Stomach (tissue), 9 donors: Measurements from ENCODE around the gene MAST2. TPM values are rescaled to one million over a fixed set of nuclear protein-coding genes. Genes with fewer than 3 reads are reported as not detected.

ENCODE experiments used
- DNase-seq, 2 donors: peaks; one replicate each; pipeline versions ENCODE4 v3.0.0 to v3.0.0-alpha.2; 2013 to 2019
- H3K27ac ChIP-seq, 5 donors: fragments of 200-600 bp in 4 of 5; sonication (generic) in 4 of 5; one replicate each; pipeline ENCODE4 v1.5.1; 2013 to 2019; ENCODE audit warnings: mild to moderate bottlenecking in 1 of 5, moderate library complexity in 1 of 5
- H3K27me3 ChIP-seq, 3 donors: fragments of 200-600 bp; sonication (generic); one replicate each; pipeline ENCODE4 v1.5.1; 2017 to 2019; ENCODE audit warnings: mixed run types in 1 of 3
- H3K36me3 ChIP-seq, 4 donors: fragments of 200-600 bp; sonication (generic); 1 replicate in 3 of 4; 2 replicates in 1 of 4; pipeline ENCODE4 v1.5.1; 2016 to 2019
- H3K4me1 ChIP-seq, 4 donors: fragments of 200-600 bp; sonication (generic); one replicate each; pipeline ENCODE4 v1.5.1; 2016 to 2019
- H3K4me3 ChIP-seq, 4 donors: fragments of 200-600 bp; sonication (generic) in 3 of 4; one replicate each; pipeline ENCODE4 v1.5.1; 2016 to 2019; ENCODE audit warnings: mild to moderate bottlenecking in 1 of 4
- H3K9me3 ChIP-seq, 4 donors: fragments of 200-600 bp; sonication (generic); one replicate each; pipeline ENCODE4 v1.5.1; 2016 to 2019
- EP300 ChIP-seq: sonication (generic); formaldehyde crosslinking; IDR thresholded peaks from one replicate; pipeline ENCODE4 v1.6.1; 2017; ENCODE audit warnings: antibody characterized with exemption
- POLR2A ChIP-seq, 4 donors: fragments of 450-650 bp; IDR thresholded peaks; one replicate each; pipeline ENCODE4 v1.6.1; 2016; ENCODE audit warnings: antibody characterized with exemption in 4 of 4, control low read depth in 2 of 4, mild to moderate bottlenecking in 1 of 4, moderate library complexity in 1 of 4
- POLR2AphosphoS5 ChIP-seq, 3 donors: sonication (generic); formaldehyde crosslinking; IDR thresholded peaks; one replicate each; pipeline ENCODE4 v1.6.1; 2016; ENCODE audit warnings: antibody characterized with exemption in 3 of 3
- WGBS, 5 donors: extraction: QIAGEN DNeasy Blood & Tissue Kit in 3 of 5; methylation state at CpG; one replicate each; pipeline versions ENCODE4 v1.1.5 to v1.1.7; 2013 to 2018; 5-methylcytosine and 5-hydroxymethylcytosine counted together
- intact Hi-C: fragments of 100-400 bp; cut with DNase I; formaldehyde crosslinking; loops from one replicate; pipeline ENCODE4 v1.15.1; 2023; ENCODE audit warnings: low total_unique reads
- polyA plus RNA-seq, 3 donors: library from polyadenylated mRNA; stranded (reverse); fragments of 200-250 nt; gene quantifications; one replicate each; pipeline ENCODE4 v1.2.3, GENCODE V29; 2013
- total RNA-seq, 5 donors: library from RNA; depleted of rRNA; stranded (reverse); fragments of >200 nt; gene quantifications; one replicate each; pipeline versions ENCODE4 v1.1.0 to v1.2.3, GENCODE V29; 2014 to 2016
- TF ChIP-seq, protein P1 (sequence below), 7 experiments: fragments of 450-650 bp in 4 of 7; fragments of 200-600 bp in 3 of 7; sonication (generic) in 3 of 7; IDR thresholded peaks; one replicate each; pipeline ENCODE4 v1.5.1; 2016 to 2019; ENCODE audit warnings: antibody characterized with exemption in 7 of 7, control low read depth in 2 of 7, mild to moderate bottlenecking in 1 of 7
- donor health status: healthy with polysubstance abuse.
- donor health status: Bipolar disorder and iron deficiency.
- donor health status: healthy.

The MAST2 gene
- total and polyA plus RNA-seq, 8 donors: 5.3 to 131 (median 34.8) TPM

DNA sequence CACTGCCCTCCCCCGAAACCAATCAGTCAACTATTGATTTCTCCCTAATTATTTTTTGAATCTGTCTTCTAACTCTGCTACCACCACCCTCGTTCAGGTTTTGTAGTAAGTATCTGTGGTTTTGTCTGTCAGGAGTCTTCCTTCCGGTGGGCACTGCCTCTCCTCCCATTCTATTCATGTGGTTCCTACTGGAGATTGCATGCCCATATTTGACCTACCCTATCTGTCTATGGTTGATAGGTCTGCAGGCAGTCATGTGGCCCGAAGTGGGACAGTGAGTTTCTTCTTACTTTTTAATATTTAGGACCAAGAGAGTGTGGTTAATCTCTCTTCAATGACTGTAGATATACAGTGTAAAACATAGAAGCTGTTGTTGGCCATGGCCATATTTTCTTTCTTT is 17.8 kb upstream of the MAST2 start:
- H3K27ac ChIP-seq: no peak overlapping the region
- DNase-seq: peak in 1 of 2 donors; percentile 12
- 74 to 83% (median 76%) methylated on average over 4 of the region's 4 CpGs for WGBS, 5 donors
- no peaks in the 10 kb centered on the region for H3K36me3 ChIP-seq
- H3K9me3 ChIP-seq: no peaks in the 10 kb centered on the region
- H3K4me1 ChIP-seq: no peaks in the 10 kb centered on the region
- H3K4me3 ChIP-seq: no peak overlapping the region
- TF ChIP-seq POLR2A (IDR thresholded peaks at IDR 0.05): no peak
- TF ChIP-seq, protein P1, sequence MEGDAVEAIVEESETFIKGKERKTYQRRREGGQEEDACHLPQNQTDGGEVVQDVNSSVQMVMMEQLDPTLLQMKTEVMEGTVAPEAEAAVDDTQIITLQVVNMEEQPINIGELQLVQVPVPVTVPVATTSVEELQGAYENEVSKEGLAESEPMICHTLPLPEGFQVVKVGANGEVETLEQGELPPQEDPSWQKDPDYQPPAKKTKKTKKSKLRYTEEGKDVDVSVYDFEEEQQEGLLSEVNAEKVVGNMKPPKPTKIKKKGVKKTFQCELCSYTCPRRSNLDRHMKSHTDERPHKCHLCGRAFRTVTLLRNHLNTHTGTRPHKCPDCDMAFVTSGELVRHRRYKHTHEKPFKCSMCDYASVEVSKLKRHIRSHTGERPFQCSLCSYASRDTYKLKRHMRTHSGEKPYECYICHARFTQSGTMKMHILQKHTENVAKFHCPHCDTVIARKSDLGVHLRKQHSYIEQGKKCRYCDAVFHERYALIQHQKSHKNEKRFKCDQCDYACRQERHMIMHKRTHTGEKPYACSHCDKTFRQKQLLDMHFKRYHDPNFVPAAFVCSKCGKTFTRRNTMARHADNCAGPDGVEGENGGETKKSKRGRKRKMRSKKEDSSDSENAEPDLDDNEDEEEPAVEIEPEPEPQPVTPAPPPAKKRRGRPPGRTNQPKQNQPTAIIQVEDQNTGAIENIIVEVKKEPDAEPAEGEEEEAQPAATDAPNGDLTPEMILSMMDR (IDR thresholded peaks at IDR 0.05): no peak
- no peak for TF ChIP-seq EP300
- no peak for TF ChIP-seq POLR2AphosphoS5 (IDR thresholded peaks at IDR 0.05)
- no peaks in the 10 kb centered on the region for H3K27me3 ChIP-seq
- intact Hi-C loops: no loop called here

DNA sequence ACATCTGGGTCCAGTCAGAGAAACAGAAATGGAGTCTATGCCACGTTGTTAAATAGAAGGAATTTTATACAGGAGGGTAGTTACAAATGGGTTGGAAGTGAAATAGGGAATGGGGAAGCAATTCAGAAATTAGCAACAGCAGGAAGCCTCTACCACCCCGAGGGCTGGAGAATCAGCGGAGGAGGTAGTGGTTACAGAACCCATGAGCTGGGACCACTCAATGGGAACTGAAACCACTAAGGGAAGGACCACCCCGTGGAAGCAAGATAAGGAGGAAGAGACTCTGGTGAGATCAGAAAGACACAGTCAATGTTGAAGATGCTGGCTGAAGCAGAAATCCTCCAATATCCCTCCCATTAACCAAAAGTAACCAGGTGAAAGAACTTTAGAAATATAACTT is 15.5 kb upstream of the MAST2 start:
- Histone ChIP-seq H3K4me3 (no peak overlapping the region), H3K27ac (no peak overlapping the region), H3K27me3 (no peaks in the 10 kb centered on the region), H3K9me3 (no peaks in the 10 kb centered on the region), H3K4me1 (no peaks in the 10 kb centered on the region), H3K36me3 (no peaks in the 10 kb centered on the region)
- peak in 1 of 2 donors; percentile 20 for DNase-seq
- WGBS, 5 donors: 61 to 81% (median 75%) methylated on average over 4 of the region's 4 CpGs
- intact Hi-C loops: no loop called here
- TF ChIP-seq POLR2AphosphoS5 (IDR thresholded peaks at IDR 0.05) (no peak), POLR2A (IDR thresholded peaks at IDR 0.05) (no peak), EP300 (no peak)
- TF ChIP-seq, protein P1 (IDR thresholded peaks at IDR 0.05): no peak

DNA sequence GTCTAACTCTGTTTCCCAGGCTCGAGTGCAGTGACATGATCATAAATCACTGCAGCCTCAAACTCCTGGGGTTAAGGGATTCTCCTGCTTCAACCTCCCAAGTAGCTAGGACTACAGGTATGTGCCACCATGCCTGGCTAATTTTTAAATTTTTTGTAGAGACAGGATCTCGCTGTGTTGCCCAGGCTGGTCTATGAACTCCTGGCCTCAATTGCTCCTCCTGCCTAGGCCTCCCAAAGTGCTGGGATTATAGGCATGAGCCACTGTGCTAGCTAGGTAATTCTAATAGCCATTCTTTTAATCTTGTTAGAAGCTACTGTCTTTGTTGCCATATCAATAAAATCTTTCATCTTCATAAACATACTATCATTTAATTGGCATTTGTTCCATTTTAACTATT is 13.8 kb upstream of the MAST2 start:
- H3K27me3 ChIP-seq: no peaks in the 10 kb centered on the region
- WGBS, 5 donors: 68 to 85% (median 75%) methylated on average over 2 of the region's 2 CpGs
- no peaks in the 10 kb centered on the region for H3K36me3 ChIP-seq
- H3K27ac ChIP-seq: no peak overlapping the region
- no peaks in the 10 kb centered on the region for H3K4me1 ChIP-seq
- TF ChIP-seq POLR2AphosphoS5 (IDR thresholded peaks at IDR 0.05) (no peak), EP300 (no peak), POLR2A (IDR thresholded peaks at IDR 0.05) (no peak)
- TF ChIP-seq, protein P1 (IDR thresholded peaks at IDR 0.05): no peak
- intact Hi-C loops: no loop called here
- no peak for DNase-seq
- H3K9me3 ChIP-seq: no peaks in the 10 kb centered on the region
- H3K4me3 ChIP-seq: no peak overlapping the region

DNA sequence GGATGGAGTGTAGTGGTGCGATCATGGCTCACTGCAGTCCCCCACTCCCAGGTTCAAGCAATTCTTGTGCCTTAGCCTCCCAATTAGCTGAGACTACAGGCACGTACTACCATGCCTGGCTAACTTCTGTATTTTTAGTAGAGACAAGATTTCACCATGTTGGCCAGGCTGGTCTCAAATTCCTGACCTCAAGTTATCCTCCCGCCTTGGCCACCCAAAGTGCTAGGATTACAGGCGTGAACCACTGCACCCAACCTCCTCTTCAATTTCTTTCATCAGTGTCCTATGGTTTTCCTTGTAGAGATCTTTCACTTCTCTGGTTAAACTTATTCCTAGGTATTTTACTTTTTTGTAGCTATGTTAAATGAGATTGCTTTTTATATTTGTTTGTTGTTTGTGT is 10.7 kb upstream of the MAST2 start:
- Histone ChIP-seq H3K27ac (no peak overlapping the region), H3K4me3 (no peak overlapping the region), H3K36me3 (no peaks in the 10 kb centered on the region), H3K27me3 (no peaks in the 10 kb centered on the region), H3K4me1 (no peaks in the 10 kb centered on the region), H3K9me3 (no peaks in the 10 kb centered on the region)
- WGBS, 5 donors: 85 to 98% (median 88%) methylated on average over 4 of the region's 4 CpGs
- DNase-seq: no peak
- TF ChIP-seq, protein P1 (IDR thresholded peaks at IDR 0.05): no peak
- no peak for TF ChIP-seq POLR2A (IDR thresholded peaks at IDR 0.05)
- no peak for TF ChIP-seq EP300
- TF ChIP-seq POLR2AphosphoS5 (IDR thresholded peaks at IDR 0.05): no peak
- intact Hi-C loops: no loop called here
